NCI-H1105 (cell line): ENCODE measurements around the gene GPR179.
A peak's percentile ranks its signal among the peaks of the same experiment; 100 is the strongest.

Source experiments
- DNase-seq: peaks from one replicate; lab custom pipeline; 2025; lab: John Stamatoyannopoulos, UW

Gene GPR179

GRCh38 chr17:38343608-38344419 lies at the start of gene GPR179:
Gene GPR179, minus strand, starts transcription at chr17:38343956. Its CDS starts 167 bp downstream, at chr17:38343789.
- no peak for DNase-seq

- DNase-seq: no peak
These were observed 35.7 kb upstream of the GPR179 start for GRCh38 chr17:38379448-38379847.

- no peak for DNase-seq
These were observed 25.5 kb upstream of the GPR179 start for GRCh38 chr17:38369124-38369886.

- DNase-seq: no peak
These were observed 21.0 kb upstream of the GPR179 start for GRCh38 chr17:38364741-38365140.

- no peak for DNase-seq
These were observed 19.3 kb upstream of the GPR179 start for GRCh38 chr17:38363016-38363415.

- DNase-seq: no peak
These were observed 18.1 kb upstream of the GPR179 start for GRCh38 chr17:38361694-38362465.

- no peak for DNase-seq
These were observed 15.1 kb upstream of the GPR179 start for GRCh38 chr17:38358586-38359513.

- no peak for DNase-seq
These were observed 13.8 kb upstream of the GPR179 start for GRCh38 chr17:38357486-38358123.

- DNase-seq: no peak
These were observed 11.5 kb upstream of the GPR179 start for GRCh38 chr17:38355251-38355650.

- DNase-seq: no peak
These were observed 10.7 kb upstream of the GPR179 start for GRCh38 chr17:38354466-38354865.

- DNase-seq: no peak
These were observed 9.9 kb upstream of the GPR179 start for GRCh38 chr17:38353668-38354067.

GRCh38 chr17:38353086-38353604 lies 9.4 kb upstream of the GPR179 start:
- DNase-seq: no peak

GRCh38 chr17:38352245-38353085 lies 8.7 kb upstream of the GPR179 start:
- DNase-seq: no peak

- peak; percentile 91 for DNase-seq
These were observed 7.9 kb upstream of the GPR179 start, which contains the start of gene SOCS7 for GRCh38 chr17:38351412-38352222. Gene SOCS7, plus strand, starts transcription at chr17:38351844. Its CDS starts 209 bp downstream, at chr17:38352053.

- no peak for DNase-seq
These were observed 6.3 kb upstream of the GPR179 start for GRCh38 chr17:38350035-38350434.

- DNase-seq: peak; percentile 63
These were observed 5.5 kb upstream of the GPR179 start for GRCh38 chr17:38349097-38349730.

GRCh38 chr17:38345743-38346142 lies 2.0 kb upstream of the GPR179 start:
- DNase-seq: no peak

- DNase-seq: no peak
These were observed 627 bp upstream of the GPR179 start for GRCh38 chr17:38344420-38344745.
